Stimulated activated CD4-positive, alpha-beta T cell treated with anti-CD3 and anti-CD28 coated beads, Interleukin-15, amount 100 ng/mL, for 48 hours (primary cell): ENCODE data around the gene HMGN5.

Experiments used
- DNase-seq, 2 donors: peaks; one replicate each; pipeline ENCODE4 v3.0.0-alpha.2; 2020; ENCODE audit warnings: low read depth in 2 of 2

Gene HMGN5

DNA sequence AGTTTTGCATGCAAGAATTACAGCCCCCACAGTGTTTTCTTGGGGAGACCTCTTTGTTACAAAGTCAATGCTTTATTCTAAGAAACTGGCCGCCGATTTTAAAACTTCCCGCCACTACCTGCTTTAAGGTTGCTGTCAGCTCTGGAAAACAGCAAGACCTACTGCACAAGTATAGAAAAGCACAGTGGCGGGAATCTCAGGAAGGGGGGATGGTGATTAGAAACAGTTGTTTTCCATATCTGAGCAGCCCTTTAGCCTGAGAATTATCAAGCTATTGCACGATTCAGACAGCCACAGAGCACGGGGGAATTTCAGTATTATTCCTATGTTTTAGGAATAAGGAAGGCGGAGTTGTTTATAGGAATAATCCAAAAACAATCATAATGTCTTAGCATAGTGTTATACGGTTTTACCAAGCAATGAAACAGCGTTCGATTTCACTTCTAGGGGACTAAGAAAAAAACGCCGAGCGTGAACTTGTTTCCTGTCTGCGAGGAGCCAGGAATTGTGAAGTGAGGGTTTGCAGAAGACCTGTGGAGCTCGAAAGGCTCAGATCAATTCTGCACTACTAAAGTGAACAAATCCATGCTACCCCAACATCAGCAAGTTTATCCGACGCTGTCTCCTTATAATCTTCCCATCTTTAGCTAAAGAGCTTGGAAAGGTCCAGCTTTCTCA, 81.3 kb downstream of the HMGN5 start:
- no peak for DNase-seq

GRCh38 chrX:81114757-81115156, 87.0 kb downstream of the HMGN5 start:
- no peak for DNase-seq

DNA sequence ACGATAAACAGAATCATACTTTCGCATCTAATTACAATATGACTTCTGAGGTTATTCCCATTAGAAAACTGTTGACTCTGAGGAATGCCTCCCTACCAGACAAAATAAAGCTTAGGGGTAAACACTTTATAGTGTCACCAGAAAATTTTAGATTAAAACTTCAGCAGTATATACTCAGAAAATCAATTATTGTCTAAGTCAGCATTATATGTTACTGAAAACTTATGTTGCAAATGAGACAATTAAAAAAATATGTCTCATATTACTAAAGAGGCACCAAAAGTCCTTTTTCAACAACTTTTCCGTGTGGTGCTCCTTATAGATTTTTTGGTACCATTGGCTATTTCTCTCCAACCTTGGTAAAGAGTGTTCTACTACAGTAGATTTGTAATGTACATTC, 91.4 kb downstream of the HMGN5 start:
- DNase-seq: no peak

DNA sequence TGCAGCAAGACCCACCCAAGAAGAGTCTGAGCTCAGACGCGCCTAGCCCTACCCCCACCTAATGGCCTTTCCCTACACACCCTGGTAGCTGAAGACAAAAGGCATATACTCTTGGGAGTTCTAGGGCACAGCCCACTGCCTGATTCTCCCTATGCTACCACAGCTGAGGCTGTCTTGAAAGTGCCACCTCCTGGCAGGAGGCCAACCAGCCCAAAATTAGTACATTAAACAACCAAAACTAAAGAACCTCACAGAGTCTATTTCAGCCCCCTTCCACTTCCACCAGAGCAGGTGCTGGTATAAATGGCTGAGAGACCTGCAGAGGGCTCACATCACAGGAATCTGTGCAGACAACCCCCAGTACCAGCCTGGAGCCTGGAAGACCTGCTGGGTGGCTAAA, 119.1 kb downstream of the HMGN5 start:
- no peak for DNase-seq
